HG02885 (cell line): Measurements from ENCODE around the gene SMYD3.
A peak's percentile ranks its signal among the peaks of the same experiment; 100 is the strongest.
"Not testable (repeated sequence)": the region's sequence is repeated elsewhere in the genome, so short reads cannot be mapped to it uniquely, and the experiment has no call there.

ENCODE experiments used
- ATAC-seq: cut with Tn5 transposase; IDR thresholded peaks from one replicate; pipeline ENCODE4 v1.9.1; 2021; ENCODE audit warnings: mild to moderate bottlenecking; ENCODE audit not compliant: unreplicated experiment, poor library complexity

The SMYD3 gene

DNA sequence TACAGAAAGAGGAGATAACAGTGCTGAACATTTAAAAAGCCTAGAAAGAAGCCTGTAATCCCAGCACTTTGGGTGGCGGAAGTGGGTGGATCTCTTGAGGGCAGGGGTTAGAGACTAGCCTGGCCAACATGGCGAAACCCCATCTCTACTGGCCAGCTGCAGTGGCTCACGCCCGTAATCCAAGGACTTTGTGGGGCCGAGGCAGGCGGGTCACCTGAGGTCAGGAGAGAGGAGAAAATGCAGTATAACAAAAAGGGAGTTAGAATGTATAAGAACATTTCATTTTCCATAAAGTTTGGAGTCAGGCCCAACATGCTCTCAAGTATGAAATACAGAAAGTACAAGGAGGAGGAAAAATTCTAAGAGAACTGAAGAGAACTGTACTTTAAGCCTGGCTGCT is 134.5 kb downstream of the SMYD3 start:
- no peak for ATAC-seq

DNA sequence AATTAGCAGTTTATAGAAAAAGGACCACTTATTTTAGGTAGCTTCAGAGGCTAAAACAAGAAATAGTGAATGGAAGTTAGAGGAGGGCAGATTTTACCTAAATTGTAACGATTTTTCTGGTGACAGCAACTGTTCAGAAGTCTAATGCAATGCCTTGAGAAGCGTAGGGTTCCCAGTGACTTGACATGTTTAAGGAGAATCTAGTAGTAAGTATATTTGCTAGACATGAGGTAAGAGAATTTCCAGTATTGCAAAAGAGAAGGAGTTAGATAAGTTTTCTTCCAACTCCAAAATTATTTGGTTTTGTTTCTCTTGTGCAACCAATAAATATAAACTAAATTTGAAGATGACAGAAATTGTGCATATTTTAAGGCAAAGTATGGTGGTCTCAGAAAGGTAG is 140.0 kb downstream of the SMYD3 start:
- ATAC-seq = no peak

DNA sequence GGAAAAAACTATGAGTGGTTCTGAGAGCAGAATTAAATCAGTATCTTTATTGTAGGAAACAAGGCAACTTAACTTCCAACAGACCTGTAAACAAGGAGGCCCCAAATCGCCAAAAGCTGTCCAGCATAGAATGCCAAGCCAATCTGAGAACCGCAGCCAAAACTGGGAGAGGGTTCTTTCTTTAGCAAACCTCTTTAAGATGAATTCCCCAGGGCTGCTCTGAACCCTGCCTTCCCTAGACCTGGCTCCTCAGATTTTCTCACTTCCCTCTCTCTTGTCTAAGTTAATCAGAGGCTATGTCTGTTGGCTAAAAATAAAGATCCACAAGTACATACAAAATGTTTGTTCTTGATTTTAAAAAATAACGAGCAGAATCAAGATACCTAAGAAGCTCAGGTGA is 141.4 kb downstream of the SMYD3 start:
- ATAC-seq = no peak

DNA sequence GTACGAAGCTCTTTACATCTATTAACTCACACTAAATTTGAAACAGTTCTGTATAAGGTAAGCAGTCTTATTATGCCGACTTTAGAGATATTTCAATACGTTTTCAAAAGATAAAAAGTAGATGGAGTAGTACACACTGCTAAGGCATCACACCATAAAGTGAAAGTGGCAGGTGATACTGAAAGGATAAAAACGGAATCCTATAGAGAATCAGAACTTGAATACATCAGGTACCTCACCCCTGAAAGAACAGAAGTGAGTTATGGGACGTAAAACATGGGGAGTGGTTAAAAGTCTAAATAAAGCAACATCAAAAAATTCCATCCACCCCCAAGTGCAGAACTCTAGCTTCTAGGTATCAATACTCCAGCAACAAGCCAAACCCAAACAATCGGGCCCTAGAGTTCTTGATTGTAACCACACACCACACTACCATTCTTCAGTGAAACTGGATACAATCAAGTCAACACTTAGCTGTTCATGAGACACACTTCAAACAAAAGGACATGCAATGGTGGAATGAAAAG is 142.6 kb downstream of the SMYD3 start:
- peak; percentile 86 for ATAC-seq

DNA sequence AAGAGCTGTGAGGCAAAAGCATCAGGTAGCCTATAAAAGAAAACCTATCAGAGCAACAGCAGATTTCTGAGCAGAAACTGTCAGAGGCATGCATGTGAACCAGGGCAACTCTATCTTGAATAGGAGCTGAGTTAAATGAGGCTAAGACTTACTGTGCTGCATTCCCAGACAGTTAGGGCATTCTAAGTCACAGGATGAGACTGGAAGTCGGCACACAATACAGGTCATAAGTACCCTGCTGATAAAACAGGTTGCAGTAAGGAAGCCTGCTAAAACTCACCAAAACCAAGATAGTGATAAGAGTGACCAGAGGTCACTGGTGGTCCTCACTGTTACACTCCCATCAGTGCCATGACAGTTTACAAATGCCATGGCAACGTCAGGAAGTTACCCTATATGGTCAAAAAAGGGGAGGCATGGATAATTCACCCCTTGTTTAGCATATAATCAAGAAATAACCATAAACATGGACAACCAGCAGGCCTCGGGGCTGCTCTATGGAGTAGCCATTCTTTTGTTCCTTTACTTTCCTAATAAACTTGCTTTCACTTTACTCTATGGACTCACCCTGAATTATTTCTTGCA is 150.0 kb downstream of the SMYD3 start:
- ATAC-seq = not testable (repeated sequence)

DNA sequence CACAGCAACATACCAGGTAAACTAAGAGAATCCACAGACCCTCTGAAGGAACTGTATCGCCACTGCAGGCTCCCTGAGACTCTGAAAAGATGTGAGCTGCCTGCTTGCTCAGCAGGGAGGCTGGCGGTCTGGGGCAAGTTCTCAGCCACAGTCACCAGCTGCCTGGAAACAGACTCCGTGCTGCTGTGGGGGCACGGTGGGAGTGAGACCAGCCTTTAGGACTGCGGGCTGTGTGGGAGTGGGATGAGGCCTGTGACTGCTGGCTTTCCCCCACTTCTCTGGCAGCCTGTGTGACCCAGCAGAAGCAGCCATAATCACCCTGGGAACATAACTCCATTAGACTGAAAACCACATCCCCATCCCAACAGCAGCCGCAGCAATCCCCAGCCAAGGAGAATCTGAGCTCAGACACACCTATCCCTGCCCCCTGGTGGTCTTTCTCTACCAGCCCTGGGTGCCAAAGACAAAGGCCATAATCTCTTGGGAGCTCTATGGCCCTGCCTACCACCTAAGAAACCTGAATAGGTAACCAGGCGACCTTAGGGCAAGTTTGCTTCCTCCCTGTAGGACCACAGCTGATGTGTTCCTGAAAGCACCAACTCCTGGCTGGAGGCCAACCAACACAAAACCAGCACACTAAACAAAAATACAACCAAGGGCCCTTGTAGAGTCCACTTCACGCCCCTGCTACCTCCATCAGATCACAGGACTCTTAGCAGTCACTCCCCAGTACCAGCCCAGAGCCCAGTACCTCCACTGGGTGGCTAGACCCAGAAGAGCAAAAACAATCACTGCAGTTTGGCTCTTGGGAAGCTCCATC is 151.5 kb downstream of the SMYD3 start:
- no peak for ATAC-seq

DNA sequence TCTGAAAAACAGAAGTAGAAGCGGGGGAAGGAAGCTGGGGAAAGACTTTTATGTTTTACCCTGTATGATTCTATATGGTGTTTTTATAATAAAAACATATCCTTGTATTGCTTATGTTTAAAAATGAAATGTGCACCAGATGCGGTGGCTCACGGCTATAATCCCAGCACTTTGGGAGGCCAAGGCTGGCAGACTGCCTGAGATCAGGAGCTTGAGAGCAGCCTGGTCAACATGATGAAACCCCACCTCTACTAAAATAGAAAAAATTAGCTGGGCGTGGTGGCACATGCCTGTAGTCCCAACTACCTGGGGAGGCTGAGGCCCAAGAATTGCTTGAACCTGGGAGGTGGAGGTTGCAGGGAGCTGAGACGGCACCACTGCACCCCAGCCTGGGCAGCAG is 155.4 kb downstream of the SMYD3 start:
- no peak for ATAC-seq

DNA sequence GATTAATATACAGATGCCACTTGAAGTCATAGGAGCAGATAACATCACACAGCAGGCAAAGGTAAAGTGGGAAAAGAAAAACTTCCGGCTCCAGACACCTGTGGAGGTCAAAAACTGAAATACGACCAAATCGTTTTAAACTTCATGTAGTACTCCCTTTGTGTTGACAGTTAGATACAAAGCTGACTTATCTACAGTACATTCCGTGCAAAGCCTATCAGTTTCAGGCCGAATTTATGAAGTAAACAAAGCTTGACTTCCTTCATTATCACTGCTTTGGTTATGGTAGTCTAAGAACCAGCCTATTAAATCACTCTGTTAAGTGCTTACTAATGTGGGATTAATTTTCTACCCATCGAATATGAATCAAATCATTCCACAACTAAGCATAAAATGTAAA is 156.3 kb downstream of the SMYD3 start:
- ATAC-seq = no peak

DNA sequence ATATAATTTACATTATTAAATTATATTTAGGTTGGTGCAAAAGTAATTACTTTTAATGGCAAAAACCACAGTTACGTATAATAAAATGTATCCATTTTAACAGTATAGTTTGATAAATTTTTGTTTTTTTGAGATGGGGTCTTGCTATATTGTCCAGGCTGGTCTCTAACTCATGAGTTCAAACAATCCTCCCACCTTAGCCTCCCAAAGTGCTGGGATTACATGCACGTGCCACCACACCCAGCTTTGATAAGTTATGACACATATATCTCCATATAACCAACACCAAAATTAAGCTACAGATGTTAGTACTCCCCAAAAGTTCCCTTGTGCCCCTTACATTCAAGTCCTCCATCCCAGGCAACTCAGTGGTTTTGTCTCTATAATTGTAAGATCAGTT is 163.1 kb downstream of the SMYD3 start:
- ATAC-seq = no peak

DNA sequence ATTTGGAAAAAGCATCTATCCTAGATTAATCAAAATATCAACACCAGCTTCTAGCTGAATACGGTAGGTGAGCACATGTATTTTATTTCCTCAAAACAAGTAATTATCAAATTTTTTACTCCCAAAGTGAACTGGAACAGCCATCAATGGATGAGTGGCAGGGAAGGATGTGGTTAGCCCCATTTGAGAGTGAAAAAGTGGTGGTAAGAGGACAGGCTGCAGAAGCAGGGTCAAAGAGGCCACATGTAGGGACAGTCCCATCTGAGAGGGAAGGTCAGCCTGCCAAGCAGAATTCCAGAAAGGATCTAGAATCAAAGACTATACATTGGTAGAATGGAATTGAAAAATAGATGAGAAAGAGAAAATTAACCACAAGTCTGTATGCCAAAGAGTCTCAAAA is 163.8 kb downstream of the SMYD3 start:
- no peak for ATAC-seq

DNA sequence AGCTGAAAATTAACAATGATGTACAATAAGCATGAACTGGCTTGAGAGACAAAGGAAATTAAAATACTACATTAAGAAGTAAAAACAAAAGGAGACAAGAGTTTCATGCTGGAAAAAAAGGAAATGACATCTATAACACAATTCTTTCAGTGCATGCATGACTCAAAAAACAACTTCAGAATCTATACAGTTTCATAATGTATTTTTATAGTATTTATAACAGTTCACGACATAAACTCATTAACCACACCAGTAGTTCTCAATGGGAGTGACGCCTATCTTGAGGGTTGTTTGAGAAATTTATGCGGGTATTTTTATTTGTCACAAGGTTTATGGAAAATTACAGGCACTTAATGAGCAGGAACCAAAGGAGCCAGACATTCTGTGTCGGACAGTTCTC is 168.5 kb downstream of the SMYD3 start:
- peak; percentile 67 for ATAC-seq

DNA sequence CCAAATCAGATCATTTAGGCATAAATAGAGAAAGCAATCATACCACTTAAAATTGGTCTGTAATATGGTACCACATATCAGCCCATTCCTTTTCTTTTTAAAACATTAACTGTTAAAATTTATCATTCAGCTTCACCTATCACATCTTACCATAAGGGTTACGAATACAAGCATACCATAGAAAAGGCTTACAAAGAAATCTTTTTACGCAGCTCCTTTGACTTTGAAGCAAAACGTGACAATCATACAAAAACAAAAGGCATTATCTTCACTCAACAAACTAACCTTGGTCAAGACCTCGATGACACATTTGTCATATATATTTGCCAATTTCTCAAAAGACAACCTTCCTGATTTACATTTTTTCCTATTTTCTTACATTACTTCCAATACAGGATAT is 169.0 kb downstream of the SMYD3 start:
- no peak for ATAC-seq

DNA sequence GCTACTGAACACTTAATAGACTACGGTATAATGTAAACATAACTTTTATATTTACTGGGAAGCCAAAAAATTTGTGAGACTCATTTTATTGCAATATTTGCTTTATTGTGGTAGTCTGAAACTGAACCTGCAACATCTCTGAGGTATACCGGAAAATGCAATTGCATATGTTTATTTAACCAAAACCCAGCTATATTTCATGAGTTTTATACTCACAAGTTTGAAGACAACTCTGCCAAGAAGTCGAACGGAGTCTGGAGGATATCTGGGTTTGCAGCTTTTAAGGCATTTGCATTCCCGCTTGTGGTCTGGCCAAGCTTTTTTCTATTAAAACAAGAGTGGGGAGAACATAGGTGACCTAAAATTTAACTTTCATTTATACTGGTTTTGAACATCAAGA is 171.9 kb downstream of the SMYD3 start:
- ATAC-seq = no peak

DNA sequence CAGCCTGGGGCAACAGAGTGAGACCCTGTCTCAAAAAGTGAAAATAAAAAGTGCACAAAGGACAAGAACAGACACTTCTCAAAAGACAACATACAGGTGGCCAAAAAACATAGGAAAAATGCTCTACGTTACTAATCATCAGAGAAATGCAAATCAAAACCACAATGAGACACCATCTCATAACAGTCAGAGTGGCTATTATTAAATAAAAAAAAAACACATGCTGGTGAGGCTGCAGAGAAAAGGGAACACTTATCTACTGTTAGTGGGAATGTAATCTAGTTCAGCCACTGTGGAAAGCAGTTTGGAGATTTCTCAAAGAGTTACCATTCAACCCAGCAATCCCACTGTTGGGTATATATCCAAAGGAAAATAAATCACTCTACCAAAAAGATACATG is 173.2 kb downstream of the SMYD3 start:
- ATAC-seq = no peak

DNA sequence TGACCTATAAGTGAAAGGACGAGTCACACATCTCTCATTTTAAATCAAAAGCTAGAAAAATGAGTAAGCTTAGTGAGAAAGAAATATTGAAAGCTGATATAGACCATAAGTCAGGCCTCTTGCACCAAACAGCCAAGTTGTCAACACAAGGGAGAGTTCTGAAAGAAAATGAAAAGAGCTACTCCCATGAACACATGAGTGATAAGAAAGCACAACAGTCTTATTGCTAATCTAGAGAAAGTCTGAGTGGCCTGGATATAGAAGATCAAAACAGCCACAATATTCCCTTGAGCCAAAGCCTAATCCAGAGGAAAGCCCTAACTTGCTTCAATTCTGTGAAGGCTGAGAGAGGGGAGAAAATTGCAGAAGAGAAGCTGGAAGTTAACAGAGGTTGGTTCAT is 175.0 kb downstream of the SMYD3 start:
- no peak for ATAC-seq

DNA sequence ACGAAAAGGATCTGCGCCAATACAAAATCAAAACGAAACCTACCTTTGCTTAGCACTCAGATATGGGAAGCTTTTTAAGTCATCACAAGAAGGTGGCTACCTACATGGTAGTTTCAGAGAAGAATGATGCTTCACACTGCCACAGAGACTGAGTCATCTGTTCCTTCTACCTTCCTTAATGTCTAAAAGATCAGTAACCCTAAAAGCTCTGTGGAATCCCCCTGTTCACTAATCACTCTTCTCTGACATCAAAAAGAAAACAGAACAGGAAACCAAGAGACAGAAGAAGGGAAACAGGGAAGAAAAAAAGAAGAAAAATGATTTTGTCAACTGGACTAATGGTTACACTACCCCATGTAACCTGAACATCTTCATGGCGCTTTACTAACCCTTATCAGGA is 177.2 kb downstream of the SMYD3 start:
- ATAC-seq = peak; percentile 99

DNA sequence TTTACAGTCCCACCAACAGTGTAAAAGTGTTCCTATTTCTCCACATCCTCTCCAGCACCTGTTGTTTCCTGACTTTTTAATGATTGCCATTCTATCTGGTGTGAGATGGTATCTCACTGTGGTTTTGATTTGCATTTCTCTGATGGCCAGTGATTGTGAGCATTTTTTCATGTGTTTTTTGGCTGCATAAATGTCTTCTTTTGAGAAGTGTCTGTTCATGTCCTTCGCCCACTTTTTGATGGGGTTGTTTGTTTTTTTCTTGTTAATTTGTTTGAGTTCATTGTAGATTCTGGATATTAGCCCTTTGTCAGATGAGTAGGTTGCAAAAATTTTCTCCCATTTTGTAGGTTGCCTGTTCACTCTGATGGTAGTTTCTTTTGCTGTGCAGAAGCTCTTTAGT is 177.8 kb downstream of the SMYD3 start:
- ATAC-seq = not testable (repeated sequence)

DNA sequence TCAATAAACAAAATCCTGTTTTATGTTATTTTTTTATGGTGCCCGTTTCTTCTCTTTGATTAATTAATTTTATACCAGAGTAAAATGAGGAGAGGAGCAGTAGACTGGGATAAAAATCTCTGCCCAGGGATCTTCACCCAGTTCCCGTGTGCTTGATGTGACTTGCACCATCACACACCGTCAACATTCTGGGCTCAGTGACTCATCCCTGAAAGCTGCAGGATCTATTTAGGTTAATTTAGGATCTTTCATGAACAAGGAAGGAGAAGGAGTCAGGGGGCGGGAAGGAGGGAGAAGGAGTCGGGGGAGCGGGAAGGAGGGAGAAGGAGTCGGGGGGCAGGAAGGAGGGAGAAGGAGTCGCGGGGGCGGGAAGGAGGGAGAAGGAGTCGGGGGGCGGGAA is 182.4 kb downstream of the SMYD3 start:
- ATAC-seq = no peak

DNA sequence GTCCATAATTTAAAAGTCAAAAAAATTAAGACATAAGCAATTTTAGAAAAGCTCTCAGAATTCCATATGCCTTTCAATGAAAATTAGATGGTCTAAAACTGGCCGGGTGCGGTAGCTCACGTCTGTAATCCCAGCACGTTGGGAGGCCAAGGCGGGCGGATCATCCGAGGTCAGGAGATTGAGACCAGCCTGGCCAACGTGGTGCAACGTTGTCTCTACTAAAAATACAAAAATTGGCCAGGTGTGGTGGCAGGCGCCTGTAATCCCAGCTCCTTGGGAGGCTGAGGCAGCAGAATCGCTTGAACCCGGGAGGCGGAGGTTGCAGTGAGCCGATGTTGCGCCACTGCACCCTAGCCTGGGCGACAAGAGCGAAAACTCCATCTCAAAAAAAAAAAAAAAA is 183.0 kb downstream of the SMYD3 start:
- not testable (repeated sequence) for ATAC-seq

DNA sequence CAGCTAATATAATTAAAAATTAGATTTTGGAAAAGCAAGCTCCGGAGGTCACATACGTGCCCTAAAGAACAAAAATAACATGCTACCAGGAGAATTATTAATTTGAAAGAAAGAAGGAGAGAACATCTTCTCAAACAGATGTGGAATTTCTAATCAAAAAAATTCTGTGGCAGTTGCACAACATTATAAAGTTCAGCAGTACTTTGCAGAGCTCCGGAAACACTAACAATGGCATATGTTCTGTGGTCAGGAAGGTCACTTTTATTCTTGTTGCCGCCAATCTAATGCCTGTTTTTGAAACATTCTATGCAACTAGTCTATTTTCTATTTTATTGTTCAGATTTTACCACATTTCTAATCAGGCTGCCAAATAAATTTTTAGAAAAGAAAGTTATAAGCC is 186.8 kb downstream of the SMYD3 start:
- ATAC-seq = no peak

DNA sequence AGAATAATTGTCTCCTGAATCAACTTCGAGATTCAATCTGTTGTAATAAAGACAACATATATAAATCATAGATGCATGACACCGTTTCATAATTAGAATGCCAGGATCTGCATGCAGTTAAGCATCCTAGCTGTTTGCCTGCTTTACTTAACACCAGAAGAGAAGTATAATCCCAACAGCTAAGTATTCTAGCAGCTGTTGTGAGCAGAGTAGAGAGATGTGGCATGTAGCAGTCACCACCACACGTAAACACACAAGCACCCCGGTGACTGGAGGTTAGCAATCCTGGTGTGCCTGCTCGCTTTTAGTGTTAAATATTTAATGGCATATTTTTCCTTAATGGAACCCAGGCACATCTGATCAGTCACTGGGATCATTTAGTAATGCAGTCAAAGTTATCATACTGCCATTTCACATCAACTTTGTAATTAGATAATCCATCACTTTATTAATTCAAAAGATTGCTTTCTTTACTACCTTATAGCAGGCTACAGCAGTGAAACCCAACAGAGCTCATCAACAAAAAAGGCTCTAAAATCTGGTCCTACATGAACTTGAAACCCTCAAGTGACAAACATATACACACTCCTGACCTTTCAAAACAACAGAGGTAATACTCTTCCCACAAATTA is 187.9 kb downstream of the SMYD3 start:
- no peak for ATAC-seq
